SK-N-SH treated with all-trans-retinoic acid at 6 μM for 48 hours (cell line): Measurements from ENCODE around the gene STARD5.

Experiments used
- ATAC-seq: fragments of 200-7000 bp; cut with Tn5 transposase; 3 replicates; pipeline ENCODE4 v1.9.1; 2020; ENCODE audit warnings: mild to moderate bottlenecking, moderate library complexity
- ARNTL ChIP-seq: fragments of 450-650 bp; formaldehyde crosslinking; IDR thresholded peaks from 2 replicates; pipeline ENCODE4 v1.5.0; 2020; ENCODE audit warnings: low read depth, mild to moderate bottlenecking, moderate library complexity, borderline replicate concordance
- BACH2 ChIP-seq: fragments of 250-450 bp; sonication (Bioruptor Pico); IDR thresholded peaks from 2 replicates; pipeline ENCODE4 v1.9.0; 2021; ENCODE audit warnings: mild to moderate bottlenecking, borderline replicate concordance
- CSDC2 ChIP-seq: fragments of 250-450 bp; sonication (Bioruptor Pico); IDR thresholded peaks from 2 replicates; pipeline ENCODE4 v1.5.0; 2020; ENCODE audit warnings: mild to moderate bottlenecking, moderate library complexity
- CSRNP3 ChIP-seq: fragments of 250-450 bp; sonication (Bioruptor Pico); IDR thresholded peaks from 2 replicates; pipeline ENCODE4 v1.5.1; 2021; ENCODE audit warnings: mild to moderate bottlenecking, moderate library complexity
- ESRRG ChIP-seq: fragments of 250-450 bp; sonication (Bioruptor Pico); IDR thresholded peaks from 2 replicates; pipeline ENCODE4 v1.6.1; 2021; ENCODE audit warnings: mild to moderate bottlenecking
- ISL1 ChIP-seq: fragments of 250-450 bp; sonication (Bioruptor Pico); IDR thresholded peaks from 2 replicates; pipeline ENCODE4 v2.1.2; 2022; ENCODE audit warnings: mild to moderate bottlenecking, moderate library complexity
- OSR1 ChIP-seq: fragments of 250-450 bp; sonication (Bioruptor Pico); IDR thresholded peaks from 2 replicates; pipeline ENCODE4 v1.8.0; 2022; ENCODE audit warnings: moderate library complexity, mild to moderate bottlenecking, inconsistent platforms
- PATZ1 ChIP-seq: fragments of 250-450 bp; sonication (Bioruptor Pico); IDR thresholded peaks from 2 replicates; pipeline ENCODE4 v1.8.0; 2020; ENCODE audit warnings: mild to moderate bottlenecking, moderate library complexity, borderline replicate concordance
- PPARA ChIP-seq: fragments of 250-450 bp; sonication (Bioruptor Pico); IDR thresholded peaks from 2 replicates; pipeline ENCODE4 v1.5.0; 2020; ENCODE audit warnings: mild to moderate bottlenecking, borderline replicate concordance
- RARB ChIP-seq: fragments of 250-450 bp; sonication (Bioruptor Pico); IDR thresholded peaks from 2 replicates; pipeline ENCODE4 v1.8.0; 2021; ENCODE audit warnings: mild to moderate bottlenecking, moderate library complexity
- SNAI2 ChIP-seq: fragments of 250-450 bp; sonication (Bioruptor Pico); IDR thresholded peaks from 2 replicates; pipeline ENCODE4 v1.5.0; 2020; ENCODE audit warnings: mild to moderate bottlenecking, moderate library complexity
- TCF4 ChIP-seq: fragments of 250-450 bp; sonication (Bioruptor Pico); IDR thresholded peaks from 2 replicates; pipeline ENCODE4 v1.8.0; 2021; ENCODE audit warnings: mild to moderate bottlenecking, moderate library complexity, borderline replicate concordance
- TOX ChIP-seq: fragments of 250-450 bp; sonication (Bioruptor Pico); IDR thresholded peaks from 2 replicates; pipeline ENCODE4 v1.8.0; 2021; ENCODE audit warnings: mild to moderate bottlenecking, moderate library complexity, borderline replicate concordance
- TSHZ2 ChIP-seq: fragments of 250-450 bp; sonication (Bioruptor Pico); IDR thresholded peaks from 2 replicates; pipeline ENCODE4 v1.5.0; 2020; ENCODE audit warnings: mild to moderate bottlenecking, moderate library complexity
- ZC3H10 ChIP-seq: fragments of 250-450 bp; sonication (Bioruptor Pico); IDR thresholded peaks from 2 replicates; pipeline ENCODE4 v1.5.1; 2021; ENCODE audit warnings: mild to moderate bottlenecking, moderate library complexity
- ZFP3 ChIP-seq: fragments of 250-450 bp; sonication (Bioruptor Pico); IDR thresholded peaks from 2 replicates; pipeline ENCODE4 v1.5.0; 2020; ENCODE audit warnings: mild to moderate bottlenecking, moderate library complexity
- ZFP30 ChIP-seq: fragments of 450-650 bp; formaldehyde crosslinking; IDR thresholded peaks from 2 replicates; pipeline ENCODE4 v1.5.0; 2022; ENCODE audit warnings: mild to moderate bottlenecking, moderate library complexity
- ZNF565 ChIP-seq: fragments of 450-650 bp; formaldehyde crosslinking; conservative IDR thresholded peaks from 2 replicates; pipeline ENCODE4 v1.5.0; 2020; ENCODE audit warnings: low read depth, mild to moderate bottlenecking, moderate library complexity
- ZNF70 ChIP-seq: fragments of 450-650 bp; formaldehyde crosslinking; IDR thresholded peaks from 2 replicates; pipeline ENCODE4 v1.5.0; 2020; ENCODE audit warnings: mild to moderate bottlenecking, moderate library complexity
- ZNF8 ChIP-seq: fragments of 450-650 bp; formaldehyde crosslinking; IDR thresholded peaks from 2 replicates; pipeline ENCODE4 v1.5.0; 2020; ENCODE audit warnings: mild to moderate bottlenecking, moderate library complexity
- TF ChIP-seq, protein P1 (sequence below): fragments of 250-450 bp; sonication (Bioruptor Pico); IDR thresholded peaks from 2 replicates; pipeline ENCODE4 v1.5.1; 2020; ENCODE audit warnings: low read depth, mild to moderate bottlenecking, moderate library complexity
- TF ChIP-seq, protein P2 (sequence below): fragments of 250-450 bp; sonication (Bioruptor Pico); IDR thresholded peaks from 2 replicates; pipeline ENCODE4 v1.8.0; 2021; ENCODE audit warnings: low read depth, mild to moderate bottlenecking, moderate library complexity, borderline replicate concordance

STARD5 gene

GRCh38 chr15:81314378-81314777 lies 9.6 kb downstream of the STARD5 start:
- TF ChIP-seq ESRRG (CRISPR knock-in tag) = no peak
- no peak for TF ChIP-seq ZFP30 (CRISPR knock-in tag)
- no peak for TF ChIP-seq ZNF8
- no peak for TF ChIP-seq SNAI2
- no peak for TF ChIP-seq BACH2
- no peak for TF ChIP-seq PATZ1 (CRISPR knock-in tag)
- TF ChIP-seq CSDC2 = no peak
- no peak for TF ChIP-seq PPARA (CRISPR knock-in tag)
- no peak for TF ChIP-seq TCF4
- no peak for TF ChIP-seq CSRNP3 (CRISPR knock-in tag)
- no peak for TF ChIP-seq ZNF70 (CRISPR knock-in tag)
- no peak for TF ChIP-seq OSR1 (CRISPR knock-in tag)
- no peak for TF ChIP-seq RARB
- TF ChIP-seq ZC3H10 = no peak
- no peak for TF ChIP-seq ZNF565
- no peak for TF ChIP-seq TSHZ2 (CRISPR knock-in tag)
- no peak for TF ChIP-seq ARNTL (CRISPR knock-in tag)
- TF ChIP-seq, protein P1, sequence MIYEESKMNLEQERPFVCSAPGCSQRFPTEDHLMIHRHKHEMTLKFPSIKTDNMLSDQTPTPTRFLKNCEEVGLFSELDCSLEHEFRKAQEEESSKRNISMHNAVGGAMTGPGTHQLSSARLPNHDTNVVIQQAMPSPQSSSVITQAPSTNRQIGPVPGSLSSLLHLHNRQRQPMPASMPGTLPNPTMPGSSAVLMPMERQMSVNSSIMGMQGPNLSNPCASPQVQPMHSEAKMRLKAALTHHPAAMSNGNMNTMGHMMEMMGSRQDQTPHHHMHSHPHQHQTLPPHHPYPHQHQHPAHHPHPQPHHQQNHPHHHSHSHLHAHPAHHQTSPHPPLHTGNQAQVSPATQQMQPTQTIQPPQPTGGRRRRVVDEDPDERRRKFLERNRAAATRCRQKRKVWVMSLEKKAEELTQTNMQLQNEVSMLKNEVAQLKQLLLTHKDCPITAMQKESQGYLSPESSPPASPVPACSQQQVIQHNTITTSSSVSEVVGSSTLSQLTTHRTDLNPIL = no peak
- no peak for TF ChIP-seq ZFP3 (CRISPR knock-in tag)
- TF ChIP-seq, protein P2, sequence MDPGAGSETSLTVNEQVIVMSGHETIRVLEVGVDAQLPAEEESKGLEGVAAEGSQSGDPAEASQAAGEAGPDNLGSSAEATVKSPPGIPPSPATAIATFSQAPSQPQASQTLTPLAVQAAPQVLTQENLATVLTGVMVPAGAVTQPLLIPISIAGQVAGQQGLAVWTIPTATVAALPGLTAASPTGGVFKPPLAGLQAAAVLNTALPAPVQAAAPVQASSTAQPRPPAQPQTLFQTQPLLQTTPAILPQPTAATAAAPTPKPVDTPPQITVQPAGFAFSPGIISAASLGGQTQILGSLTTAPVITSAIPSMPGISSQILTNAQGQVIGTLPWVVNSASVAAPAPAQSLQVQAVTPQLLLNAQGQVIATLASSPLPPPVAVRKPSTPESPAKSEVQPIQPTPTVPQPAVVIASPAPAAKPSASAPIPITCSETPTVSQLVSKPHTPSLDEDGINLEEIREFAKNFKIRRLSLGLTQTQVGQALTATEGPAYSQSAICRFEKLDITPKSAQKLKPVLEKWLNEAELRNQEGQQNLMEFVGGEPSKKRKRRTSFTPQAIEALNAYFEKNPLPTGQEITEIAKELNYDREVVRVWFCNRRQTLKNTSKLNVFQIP = no peak
- ATAC-seq = no peak

DNA sequence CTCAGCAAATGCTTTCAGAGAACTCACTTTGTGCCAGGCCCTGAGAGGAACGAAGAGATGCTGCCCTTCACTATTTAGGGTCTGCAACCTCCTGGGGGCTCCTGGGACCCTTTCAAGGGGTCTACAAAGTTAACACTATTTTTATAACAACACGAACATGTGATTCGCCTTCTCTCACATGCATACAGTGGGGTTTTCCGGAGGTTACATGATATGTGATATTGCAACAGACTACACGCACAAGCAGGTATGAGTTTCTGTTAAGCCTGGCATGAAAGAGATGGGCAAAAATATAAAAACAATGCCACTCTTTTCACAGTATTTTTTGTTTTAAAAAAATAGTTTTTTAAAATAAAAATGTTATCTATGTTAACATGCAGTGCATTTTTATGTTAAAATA lies 10.3 kb downstream of the STARD5 start:
- no peak for TF ChIP-seq ZNF8
- no peak for TF ChIP-seq TSHZ2 (CRISPR knock-in tag)
- no peak for TF ChIP-seq PPARA (CRISPR knock-in tag)
- no peak for TF ChIP-seq CSDC2
- no peak for TF ChIP-seq SNAI2
- TF ChIP-seq TOX = no peak
- no peak for TF ChIP-seq ESRRG (CRISPR knock-in tag)
- no peak for TF ChIP-seq ARNTL (CRISPR knock-in tag)
- no peak for TF ChIP-seq BACH2
- no peak for TF ChIP-seq ZNF565
- TF ChIP-seq ISL1 (CRISPR knock-in tag) = no peak
- no peak for TF ChIP-seq TCF4
- no peak for TF ChIP-seq ZNF70 (CRISPR knock-in tag)
- ATAC-seq = no peak
